DOHH2 (cell line): Measurements from ENCODE around the gene OAT.

Source experiments
- H3F3A ChIP-seq: fragments of 200-600 bp; sonication (generic), shearing (Covaris generic); 2 replicates; pipeline ENCODE4 v1.6.0; 2016; ENCODE audit warnings: antibody characterized with exemption, mild to moderate bottlenecking; ENCODE audit not compliant: control insufficient read depth, insufficient read depth
- H3K27ac ChIP-seq: fragments of 200-600 bp; sonication (generic); 2 replicates; pipeline ENCODE4 v1.5.1; 2014; ENCODE audit warnings: low read depth, mild to moderate bottlenecking, low read length, moderate library complexity
- H3K27me3 ChIP-seq: fragments of 200-600 bp; sonication (generic); 2 replicates; pipeline ENCODE4 v1.6.1; 2014; ENCODE audit warnings: mild to moderate bottlenecking, low read length, mixed read lengths; ENCODE audit not compliant: control insufficient read depth
- H3K36me3 ChIP-seq: fragments of 200-600 bp; sonication (generic); 2 replicates; pipeline ENCODE4 v1.6.1; 2014; ENCODE audit warnings: mild to moderate bottlenecking, low read length, moderate library complexity, mixed read lengths; ENCODE audit not compliant: control insufficient read depth
- H3K4me1 ChIP-seq: fragments of 200-600 bp; sonication (generic); 2 replicates; pipeline ENCODE4 v1.6.1; 2014; ENCODE audit warnings: mild to moderate bottlenecking, low read length, mixed read lengths; ENCODE audit not compliant: control insufficient read depth
- H3K4me2 ChIP-seq: fragments of 200-600 bp; sonication (generic); 2 replicates; pipeline ENCODE4 v1.6.0; 2014; ENCODE audit warnings: mild to moderate bottlenecking, low read length, moderate library complexity
- H3K4me3 ChIP-seq: fragments of 200-600 bp; sonication (generic); 2 replicates; pipeline ENCODE4 v1.5.1; 2014; ENCODE audit warnings: mild to moderate bottlenecking, low read length, mixed read lengths
- H3K79me2 ChIP-seq: fragments of 200-600 bp; sonication (generic); 2 replicates; pipeline ENCODE4 v1.6.1; 2014; ENCODE audit warnings: mild to moderate bottlenecking, low read length, mixed read lengths; ENCODE audit not compliant: control insufficient read depth
- H3K9me2 ChIP-seq: fragments of 200-600 bp; sonication (generic); replicated peaks from 2 replicates; pipeline ENCODE4 v1.6.1; 2014; ENCODE audit warnings: mild to moderate bottlenecking, low read length, mixed read lengths; ENCODE audit not compliant: control insufficient read depth
- H3K9me3 ChIP-seq: fragments of 200-600 bp; sonication (generic); 2 replicates; pipeline ENCODE4 v1.6.1; 2014; ENCODE audit warnings: antibody characterized with exemption, low read length, mixed read lengths; ENCODE audit not compliant: control insufficient read depth, insufficient read depth
- H4K20me1 ChIP-seq: fragments of 200-600 bp; sonication (generic); 2 replicates; pipeline ENCODE4 v1.6.0; 2014; ENCODE audit warnings: low read depth, mild to moderate bottlenecking, antibody characterized with exemption, low read length, moderate library complexity; ENCODE audit not compliant: control insufficient read depth, insufficient read depth
- CTCF ChIP-seq: fragments of 200-600 bp; sonication (generic); IDR thresholded peaks from one replicate; pipeline ENCODE4 v1.5.1; 2014; ENCODE audit warnings: antibody characterized with exemption, mild to moderate bottlenecking, low read depth, low read length; ENCODE audit not compliant: poor library complexity, severe bottlenecking
- EZH2phosphoT487 ChIP-seq: fragments of 200-600 bp; sonication (generic); IDR thresholded peaks from 2 replicates; pipeline ENCODE4 v1.6.1; 2017; ENCODE audit warnings: borderline replicate concordance, mild to moderate bottlenecking, antibody characterized with exemption, low read length, moderate library complexity, mixed read lengths

OAT gene

DNA sequence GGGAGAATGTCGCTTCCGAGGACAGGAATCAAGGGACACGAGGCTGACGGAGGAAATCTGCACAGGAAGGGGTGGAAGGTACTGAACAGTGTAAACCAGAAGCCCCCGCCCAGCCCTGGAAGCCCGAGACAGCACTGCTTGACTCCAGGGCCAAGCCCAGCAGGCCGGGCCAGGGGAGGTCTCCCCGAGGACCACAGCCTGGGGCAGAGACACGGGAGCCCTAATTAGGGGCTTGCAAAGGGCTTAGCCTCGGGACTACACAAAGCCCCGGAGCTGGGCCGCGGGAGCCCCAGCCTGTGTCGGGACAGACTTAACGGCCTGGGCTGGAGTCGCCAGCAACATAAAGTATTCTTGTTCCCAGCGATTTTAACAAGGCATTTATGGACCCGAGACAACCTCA, 50.8 kb downstream of the OAT start:
- Histone ChIP-seq H4K20me1 (no peaks in the 10 kb centered on the region), H3K79me2 (no peaks in the 10 kb centered on the region), H3K36me3 (no peaks in the 10 kb centered on the region), H3K27ac (no peak overlapping the region), H3K4me2 (no peak overlapping the region), H3K4me3 (no peak overlapping the region), H3K27me3 (peaks cover 29% of the 10 kb centered on the region), H3K4me1 (no peaks in the 10 kb centered on the region), H3K9me2 (no peaks in the 10 kb centered on the region), H3F3A (no peaks in the 10 kb centered on the region), H3K9me3 (no peaks in the 10 kb centered on the region)
- TF ChIP-seq CTCF (no peak), EZH2phosphoT487 (no peak)

GRCh38 chr10:124367414-124367813, 51.3 kb downstream of the OAT start:
- no peak overlapping the region for H3K4me2 ChIP-seq
- TF ChIP-seq CTCF (no peak), EZH2phosphoT487 (no peak)
- H3F3A ChIP-seq: no peaks in the 10 kb centered on the region
- H3K9me3 ChIP-seq: no peaks in the 10 kb centered on the region
- peaks cover 26% of the 10 kb centered on the region for H3K27me3 ChIP-seq
- no peaks in the 10 kb centered on the region for H3K4me1 ChIP-seq
- no peak overlapping the region for H3K4me3 ChIP-seq
- no peaks in the 10 kb centered on the region for H3K9me2 ChIP-seq
- no peaks in the 10 kb centered on the region for H3K36me3 ChIP-seq
- H3K79me2 ChIP-seq: no peaks in the 10 kb centered on the region
- H3K27ac ChIP-seq: no peak overlapping the region
- no peaks in the 10 kb centered on the region for H4K20me1 ChIP-seq

- Histone ChIP-seq H3K27ac (no peak overlapping the region), H3K4me1 (no peaks in the 10 kb centered on the region), H3K9me2 (no peaks in the 10 kb centered on the region), H4K20me1 (no peaks in the 10 kb centered on the region), H3K27me3 (peaks cover 21% of the 10 kb centered on the region), H3K4me3 (no peak overlapping the region), H3K9me3 (no peaks in the 10 kb centered on the region), H3K36me3 (no peaks in the 10 kb centered on the region), H3K4me2 (no peak overlapping the region), H3F3A (no peaks in the 10 kb centered on the region), H3K79me2 (no peaks in the 10 kb centered on the region)
- TF ChIP-seq CTCF (no peak), EZH2phosphoT487 (no peak)
Measured at GRCh38 chr10:124366825-124367224, 51.9 kb downstream of the OAT start.

DNA sequence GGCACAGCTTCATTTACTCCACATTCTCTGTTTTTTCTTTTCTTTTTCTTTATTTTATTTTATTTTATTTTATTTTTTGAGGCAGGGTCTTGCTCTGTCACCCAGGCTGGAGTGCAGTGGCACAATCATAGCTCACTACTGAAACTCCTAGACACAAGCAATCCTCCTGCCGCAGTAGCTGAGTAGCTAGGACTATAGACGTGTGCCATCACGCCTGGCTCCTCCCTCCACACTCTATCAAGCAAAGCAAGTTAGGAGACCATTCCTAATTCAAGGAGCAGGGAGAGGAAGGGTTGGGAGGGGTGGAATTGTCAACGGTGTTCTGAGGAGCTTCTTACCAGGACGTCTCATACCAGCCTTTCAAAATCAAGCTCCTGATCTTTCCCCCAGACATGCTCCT, 52.4 kb downstream of the OAT start:
- Histone ChIP-seq H4K20me1 (no peaks in the 10 kb centered on the region), H3K4me1 (no peaks in the 10 kb centered on the region), H3K27ac (no peak overlapping the region), H3K9me2 (no peaks in the 10 kb centered on the region), H3K4me2 (no peak overlapping the region), H3K36me3 (no peaks in the 10 kb centered on the region), H3K27me3 (peaks cover 16% of the 10 kb centered on the region), H3F3A (no peaks in the 10 kb centered on the region), H3K4me3 (no peak overlapping the region), H3K9me3 (no peaks in the 10 kb centered on the region), H3K79me2 (no peaks in the 10 kb centered on the region)
- TF ChIP-seq CTCF: no peak
- TF ChIP-seq EZH2phosphoT487: no peak
